ENCODE data around the gene RDM1.

DNA sequence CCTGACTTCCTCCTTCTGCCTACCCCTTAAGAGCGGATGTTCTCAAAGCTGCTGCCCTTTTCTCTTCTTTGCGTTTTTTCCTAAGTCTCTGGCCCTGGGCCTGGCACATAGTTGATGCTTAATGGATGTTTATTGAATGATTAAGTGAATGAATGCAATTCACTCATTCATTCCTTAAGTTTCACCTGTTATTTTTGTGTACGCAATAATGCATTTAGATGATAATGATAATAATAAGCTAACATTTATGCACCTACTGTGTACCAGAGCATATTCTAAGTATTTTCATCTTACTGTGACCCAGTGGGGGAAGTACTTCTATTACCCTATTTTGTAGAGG, 54.8 kb downstream of the RDM1 start:
- TF ChIP-seq POLR2A (IDR thresholded peaks at IDR 0.05; ENCODE audit: low read depth) (no peak), POLR2AphosphoS5 (IDR thresholded peaks at IDR 0.05) (no peak), EP300 (IDR thresholded peaks at IDR 0.05) (no peak)
- TF ChIP-seq, protein P1, sequence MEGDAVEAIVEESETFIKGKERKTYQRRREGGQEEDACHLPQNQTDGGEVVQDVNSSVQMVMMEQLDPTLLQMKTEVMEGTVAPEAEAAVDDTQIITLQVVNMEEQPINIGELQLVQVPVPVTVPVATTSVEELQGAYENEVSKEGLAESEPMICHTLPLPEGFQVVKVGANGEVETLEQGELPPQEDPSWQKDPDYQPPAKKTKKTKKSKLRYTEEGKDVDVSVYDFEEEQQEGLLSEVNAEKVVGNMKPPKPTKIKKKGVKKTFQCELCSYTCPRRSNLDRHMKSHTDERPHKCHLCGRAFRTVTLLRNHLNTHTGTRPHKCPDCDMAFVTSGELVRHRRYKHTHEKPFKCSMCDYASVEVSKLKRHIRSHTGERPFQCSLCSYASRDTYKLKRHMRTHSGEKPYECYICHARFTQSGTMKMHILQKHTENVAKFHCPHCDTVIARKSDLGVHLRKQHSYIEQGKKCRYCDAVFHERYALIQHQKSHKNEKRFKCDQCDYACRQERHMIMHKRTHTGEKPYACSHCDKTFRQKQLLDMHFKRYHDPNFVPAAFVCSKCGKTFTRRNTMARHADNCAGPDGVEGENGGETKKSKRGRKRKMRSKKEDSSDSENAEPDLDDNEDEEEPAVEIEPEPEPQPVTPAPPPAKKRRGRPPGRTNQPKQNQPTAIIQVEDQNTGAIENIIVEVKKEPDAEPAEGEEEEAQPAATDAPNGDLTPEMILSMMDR (IDR thresholded peaks at IDR 0.05), result no peak
